ENCODE results near the gene ADIPOR2.

DNA sequence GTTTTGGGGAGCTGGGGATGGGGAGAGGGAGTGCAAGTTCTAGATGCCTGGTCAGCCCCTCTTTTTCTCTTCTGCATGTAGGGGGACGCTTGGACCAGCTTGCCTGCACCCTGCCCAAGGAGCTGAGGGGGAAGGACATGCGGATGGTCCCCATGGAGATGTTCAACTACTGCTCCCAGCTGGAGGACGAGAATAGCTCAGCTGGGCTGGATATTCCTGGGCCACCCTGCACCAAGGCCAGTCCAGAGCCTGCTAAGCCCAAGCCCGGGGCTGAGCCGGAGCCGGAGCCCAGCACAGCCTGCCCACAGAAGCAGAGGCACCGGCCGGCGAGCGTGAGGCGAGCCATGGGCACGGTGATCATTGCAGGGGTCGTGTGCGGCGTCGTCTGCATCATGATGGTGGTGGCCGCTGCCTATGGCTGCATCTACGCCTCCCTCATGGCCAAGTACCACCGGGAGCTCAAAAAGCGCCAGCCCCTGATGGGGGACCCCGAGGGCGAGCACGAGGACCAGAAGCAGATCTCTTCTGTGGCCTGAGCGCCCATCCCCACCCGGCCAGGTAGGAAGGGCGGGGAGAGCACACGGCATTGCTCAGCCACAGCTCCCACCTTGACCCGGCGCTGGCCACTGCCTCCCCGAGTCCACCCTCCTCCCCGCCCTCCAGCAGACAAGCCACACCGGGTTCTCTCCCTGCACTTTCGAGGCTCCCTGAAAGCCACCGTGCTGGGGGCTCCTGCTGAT is 143.5 kb downstream of the ADIPOR2 start:
- TF ChIP-seq, protein P1, sequence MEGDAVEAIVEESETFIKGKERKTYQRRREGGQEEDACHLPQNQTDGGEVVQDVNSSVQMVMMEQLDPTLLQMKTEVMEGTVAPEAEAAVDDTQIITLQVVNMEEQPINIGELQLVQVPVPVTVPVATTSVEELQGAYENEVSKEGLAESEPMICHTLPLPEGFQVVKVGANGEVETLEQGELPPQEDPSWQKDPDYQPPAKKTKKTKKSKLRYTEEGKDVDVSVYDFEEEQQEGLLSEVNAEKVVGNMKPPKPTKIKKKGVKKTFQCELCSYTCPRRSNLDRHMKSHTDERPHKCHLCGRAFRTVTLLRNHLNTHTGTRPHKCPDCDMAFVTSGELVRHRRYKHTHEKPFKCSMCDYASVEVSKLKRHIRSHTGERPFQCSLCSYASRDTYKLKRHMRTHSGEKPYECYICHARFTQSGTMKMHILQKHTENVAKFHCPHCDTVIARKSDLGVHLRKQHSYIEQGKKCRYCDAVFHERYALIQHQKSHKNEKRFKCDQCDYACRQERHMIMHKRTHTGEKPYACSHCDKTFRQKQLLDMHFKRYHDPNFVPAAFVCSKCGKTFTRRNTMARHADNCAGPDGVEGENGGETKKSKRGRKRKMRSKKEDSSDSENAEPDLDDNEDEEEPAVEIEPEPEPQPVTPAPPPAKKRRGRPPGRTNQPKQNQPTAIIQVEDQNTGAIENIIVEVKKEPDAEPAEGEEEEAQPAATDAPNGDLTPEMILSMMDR (conservative IDR thresholded peaks at IDR 0.05; ENCODE audit: low read depth, low read length) = no peak
- TF ChIP-seq EZH2 (IDR thresholded peaks at IDR 0.05; ENCODE audit: borderline replicate concordance, low read depth, low read length, poor library complexity, severe bottlenecking) = no peak

Measured in A673 (cell line).